ENCODE data around the gene HGD. TPM values are rescaled to one million over a fixed set of nuclear protein-coding genes. Genes with fewer than 3 reads are reported as not detected.

The HGD gene
- polyA plus RNA-seq, 1 of the 3 experiments (the other 2 are of a cell fraction), result not detected

DNA sequence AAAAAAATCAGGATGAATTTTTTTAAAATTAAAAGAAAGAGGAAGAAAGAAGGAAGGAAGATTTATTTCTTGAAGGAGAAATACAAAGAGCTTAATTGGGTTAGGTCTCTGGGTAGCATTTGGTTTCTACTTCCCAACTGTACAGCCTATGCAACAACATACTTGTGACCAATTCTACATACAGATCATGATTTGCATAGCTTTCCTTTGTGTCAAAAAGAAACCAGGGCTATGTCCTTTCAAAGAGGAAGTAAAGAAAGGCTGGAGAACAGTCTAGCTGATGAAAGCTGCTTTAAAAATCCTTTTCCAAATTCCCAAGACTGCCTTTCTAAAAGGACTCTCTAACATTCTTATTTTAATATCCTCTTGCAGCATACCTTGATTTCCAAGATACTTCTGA, 6.1 kb upstream of the HGD start:
- ChIA-PET CTCF (interaction anchor here (1.8 kb wide), 1 partner anchor 120 kb away, joined by 4 read pairs; no protein-coding TSS in a partner anchor), POLR2A (no interaction called here)
- Histone ChIP-seq H3F3A (replicated peaks; ENCODE audit: insufficient read depth) (peaks cover 6% of the 10 kb centered on the region), H3K4me2 (no peak overlapping the region), H3K9me2 (no peaks in the 10 kb centered on the region), H3K4me1 (ENCODE audit: control insufficient read depth in 1 of 2, insufficient read depth in 2 of 2, low read depth in 1 of 2, low read length in 1 of 2) (peaks cover under 1 to 10% of the 10 kb centered on the region in 2 experiments; a peak in 3 of 4 replicates), H3K36me3 (replicated peaks in 1 of 2; ENCODE audit: control insufficient read depth in 1 of 2, insufficient read depth in 2 of 2, low read length in 1 of 2) (peaks cover 0 to 2% of the 10 kb centered on the region in 2 experiments), H3K9me3 (no peaks in the 10 kb centered on the region), H3K4me3 (ENCODE audit: low read depth in 2 of 2, low read length in 1 of 2) (no peak overlapping the region), H3K27ac (ENCODE audit: low read depth in 2 of 2, low read length in 1 of 2) (0 out of 4 replicates have a peak overlapping the region, but pooled peaks of 1 of the 2 experiments have one; percentile 3), H3K79me2 (ENCODE audit: insufficient read depth) (no peaks in the 10 kb centered on the region), H4K20me1 (ENCODE audit: insufficient read depth) (no peaks in the 10 kb centered on the region), H3K27me3 (ENCODE audit: insufficient read depth) (no peaks in the 10 kb centered on the region), H3K9ac (no peak overlapping the region), H2AFZ (ENCODE audit: low read depth) (0 out of 2 replicates have a peak overlapping the region, but pooled peaks have one; percentile 53)
- no peak for DNase-seq
- TF ChIP-seq, protein P1, sequence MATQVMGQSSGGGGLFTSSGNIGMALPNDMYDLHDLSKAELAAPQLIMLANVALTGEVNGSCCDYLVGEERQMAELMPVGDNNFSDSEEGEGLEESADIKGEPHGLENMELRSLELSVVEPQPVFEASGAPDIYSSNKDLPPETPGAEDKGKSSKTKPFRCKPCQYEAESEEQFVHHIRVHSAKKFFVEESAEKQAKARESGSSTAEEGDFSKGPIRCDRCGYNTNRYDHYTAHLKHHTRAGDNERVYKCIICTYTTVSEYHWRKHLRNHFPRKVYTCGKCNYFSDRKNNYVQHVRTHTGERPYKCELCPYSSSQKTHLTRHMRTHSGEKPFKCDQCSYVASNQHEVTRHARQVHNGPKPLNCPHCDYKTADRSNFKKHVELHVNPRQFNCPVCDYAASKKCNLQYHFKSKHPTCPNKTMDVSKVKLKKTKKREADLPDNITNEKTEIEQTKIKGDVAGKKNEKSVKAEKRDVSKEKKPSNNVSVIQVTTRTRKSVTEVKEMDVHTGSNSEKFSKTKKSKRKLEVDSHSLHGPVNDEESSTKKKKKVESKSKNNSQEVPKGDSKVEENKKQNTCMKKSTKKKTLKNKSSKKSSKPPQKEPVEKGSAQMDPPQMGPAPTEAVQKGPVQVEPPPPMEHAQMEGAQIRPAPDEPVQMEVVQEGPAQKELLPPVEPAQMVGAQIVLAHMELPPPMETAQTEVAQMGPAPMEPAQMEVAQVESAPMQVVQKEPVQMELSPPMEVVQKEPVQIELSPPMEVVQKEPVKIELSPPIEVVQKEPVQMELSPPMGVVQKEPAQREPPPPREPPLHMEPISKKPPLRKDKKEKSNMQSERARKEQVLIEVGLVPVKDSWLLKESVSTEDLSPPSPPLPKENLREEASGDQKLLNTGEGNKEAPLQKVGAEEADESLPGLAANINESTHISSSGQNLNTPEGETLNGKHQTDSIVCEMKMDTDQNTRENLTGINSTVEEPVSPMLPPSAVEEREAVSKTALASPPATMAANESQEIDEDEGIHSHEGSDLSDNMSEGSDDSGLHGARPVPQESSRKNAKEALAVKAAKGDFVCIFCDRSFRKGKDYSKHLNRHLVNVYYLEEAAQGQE (IDR thresholded peaks at IDR 0.05; ENCODE audit: low read depth, low read length), result no peak
- TF ChIP-seq ZBTB33 (IDR thresholded peaks at IDR 0.05; ENCODE audit: borderline replicate concordance, low read depth) (no peak), RAD21 (IDR thresholded peaks at IDR 0.05; ENCODE audit: low read length) (no peak), GABPA (IDR thresholded peaks at IDR 0.05; ENCODE audit: low read depth) (no peak), USF1 (IDR thresholded peaks at IDR 0.05; ENCODE audit: borderline replicate concordance, low read depth) (no peak), NRF1 (IDR thresholded peaks at IDR 0.05; ENCODE audit: low read depth, low read length) (no peak), EP300 (IDR thresholded peaks at IDR 0.05; ENCODE audit: borderline replicate concordance in 1 of 2, low read depth in 1 of 2, low read length in 1 of 2) (no peak), TEAD4 (IDR thresholded peaks at IDR 0.05; ENCODE audit: borderline replicate concordance, insufficient read depth) (no peak), USF2 (IDR thresholded peaks at IDR 0.05; ENCODE audit: borderline replicate concordance, low read depth, low read length) (no peak), NFIC (IDR thresholded peaks at IDR 0.05; ENCODE audit: borderline replicate concordance) (no peak), TCF12 (IDR thresholded peaks at IDR 0.05) (no peak), FOXJ3 (CRISPR knock-in tag; IDR thresholded peaks at IDR 0.05) (no peak), YY1 (IDR thresholded peaks at IDR 0.05; ENCODE audit: low read depth) (no peak)
- TF ChIP-seq, protein P2, sequence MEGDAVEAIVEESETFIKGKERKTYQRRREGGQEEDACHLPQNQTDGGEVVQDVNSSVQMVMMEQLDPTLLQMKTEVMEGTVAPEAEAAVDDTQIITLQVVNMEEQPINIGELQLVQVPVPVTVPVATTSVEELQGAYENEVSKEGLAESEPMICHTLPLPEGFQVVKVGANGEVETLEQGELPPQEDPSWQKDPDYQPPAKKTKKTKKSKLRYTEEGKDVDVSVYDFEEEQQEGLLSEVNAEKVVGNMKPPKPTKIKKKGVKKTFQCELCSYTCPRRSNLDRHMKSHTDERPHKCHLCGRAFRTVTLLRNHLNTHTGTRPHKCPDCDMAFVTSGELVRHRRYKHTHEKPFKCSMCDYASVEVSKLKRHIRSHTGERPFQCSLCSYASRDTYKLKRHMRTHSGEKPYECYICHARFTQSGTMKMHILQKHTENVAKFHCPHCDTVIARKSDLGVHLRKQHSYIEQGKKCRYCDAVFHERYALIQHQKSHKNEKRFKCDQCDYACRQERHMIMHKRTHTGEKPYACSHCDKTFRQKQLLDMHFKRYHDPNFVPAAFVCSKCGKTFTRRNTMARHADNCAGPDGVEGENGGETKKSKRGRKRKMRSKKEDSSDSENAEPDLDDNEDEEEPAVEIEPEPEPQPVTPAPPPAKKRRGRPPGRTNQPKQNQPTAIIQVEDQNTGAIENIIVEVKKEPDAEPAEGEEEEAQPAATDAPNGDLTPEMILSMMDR (IDR thresholded peaks at IDR 0.05), result no peak

All from SK-N-SH (cell line).